Stomach (tissue), 4 donors: Measurements from ENCODE around the gene MAP3K6.

ENCODE experiments used
- CTCF ChIP-seq, 7 experiments: fragments of 450-650 bp in 4 of 7; fragments of 200-600 bp in 3 of 7; sonication (generic) in 3 of 7; IDR thresholded peaks; one replicate each; pipeline ENCODE4 v1.5.1; 2016 to 2019; ENCODE audit warnings: antibody characterized with exemption in 7 of 7, control low read depth in 2 of 7, mild to moderate bottlenecking in 1 of 7
- POLR2A ChIP-seq, 4 donors: fragments of 450-650 bp; IDR thresholded peaks; one replicate each; pipeline ENCODE4 v1.6.1; 2016; ENCODE audit warnings: antibody characterized with exemption in 4 of 4, control low read depth in 2 of 4, mild to moderate bottlenecking in 1 of 4, moderate library complexity in 1 of 4

GRCh38 chr1:27343639-27344025, 23.1 kb downstream of the MAP3K6 start:
- no peak for TF ChIP-seq POLR2A (IDR thresholded peaks at IDR 0.05)
- no peak for TF ChIP-seq CTCF (IDR thresholded peaks at IDR 0.05)
